HepG2 (cell line): ENCODE measurements around the gene HSPA5. TPM values are rescaled to one million over a fixed set of nuclear protein-coding genes. Genes with fewer than 3 reads are reported as not detected.

Experiments
- ARNT ChIP-seq: fragments of 450-650 bp; IDR thresholded peaks from 2 replicates; pipeline ENCODE4 v1.6.1; 2017
- ATF4 ChIP-seq, 2 experiments: fragments of 450-650 bp in 1 of 2; sonication (generic) in 1 of 2; formaldehyde crosslinking; IDR thresholded peaks; 2 replicates each; pipeline versions ENCODE4 v1.5.0 to v1.8.0; 2020 to 2022; ENCODE audit warnings: mild to moderate bottlenecking in 1 of 2, missing genetic modification reagents in 1 of 2
- ELF3 ChIP-seq: IDR thresholded peaks from 2 replicates; pipeline ENCODE4 v1.6.1; 2016; ENCODE audit warnings: missing genetic modification reagents, missing compliant biosample characterization
- FOXP1 ChIP-seq, 2 experiments: fragments of 450-650 bp in 1 of 2; IDR thresholded peaks; 2 replicates each; pipeline ENCODE4 v1.6.1; 2017 to 2018; ENCODE audit warnings: antibody characterized with exemption in 1 of 2
- HIVEP1 ChIP-seq: sonication (generic); formaldehyde crosslinking; IDR thresholded peaks from 2 replicates; pipeline ENCODE4 v1.4.0; 2020; ENCODE audit warnings: mild to moderate bottlenecking, missing genetic modification reagents
- MIER2 ChIP-seq: IDR thresholded peaks from 2 replicates; pipeline ENCODE4 v1.6.1; 2016; ENCODE audit warnings: missing biosample characterization, missing genetic modification reagents
- NR2C2 ChIP-seq: sonication (generic); formaldehyde crosslinking; IDR thresholded peaks from 2 replicates; pipeline ENCODE4 v1.4.0; 2020; ENCODE audit warnings: missing genetic modification reagents, mild to moderate bottlenecking, moderate library complexity, borderline replicate concordance
- SAP130 ChIP-seq: IDR thresholded peaks from 2 replicates; pipeline ENCODE4 v1.6.1; 2016; ENCODE audit warnings: low read depth
- STAT6 ChIP-seq: sonication (generic); formaldehyde crosslinking; IDR thresholded peaks from 2 replicates; pipeline ENCODE4 v1.4.0; 2020; ENCODE audit warnings: missing genetic modification reagents, mild to moderate bottlenecking, borderline replicate concordance
- ZC3H4 ChIP-seq: sonication (generic); formaldehyde crosslinking; IDR thresholded peaks from 2 replicates; pipeline ENCODE4 v1.4.0; 2020; ENCODE audit warnings: missing genetic modification reagents, borderline replicate concordance
- ZNF296 ChIP-seq: sonication (generic); formaldehyde crosslinking; conservative IDR thresholded peaks from 2 replicates; pipeline ENCODE4 v1.5.0; 2020; ENCODE audit warnings: mild to moderate bottlenecking, missing genetic modification reagents
- ZNF468 ChIP-seq: sonication (generic); formaldehyde crosslinking; IDR thresholded peaks from 2 replicates; pipeline ENCODE4 v1.8.0; 2022; ENCODE audit warnings: mild to moderate bottlenecking, moderate library complexity, missing genetic modification reagents
- ZNF513 ChIP-seq: sonication (generic); formaldehyde crosslinking; conservative IDR thresholded peaks from 2 replicates; pipeline ENCODE4 v1.5.0; 2020; ENCODE audit warnings: missing genetic modification reagents
- ZNF589 ChIP-seq: sonication (generic); formaldehyde crosslinking; conservative IDR thresholded peaks from 2 replicates; pipeline ENCODE4 v1.8.0; 2022; ENCODE audit warnings: mild to moderate bottlenecking, moderate library complexity, missing genetic modification reagents
- ZNF781 ChIP-seq: sonication (generic); formaldehyde crosslinking; IDR thresholded peaks from 2 replicates; pipeline ENCODE4 v1.5.1; 2020; ENCODE audit warnings: borderline replicate concordance, mild to moderate bottlenecking, missing genetic modification reagents; ENCODE audit errors: not compliant biosample characterization
- ZNF792 ChIP-seq: IDR thresholded peaks from 2 replicates; pipeline ENCODE4 v1.6.1; 2016
- polyA plus RNA-seq, 8 experiments: library from polyadenylated mRNA; depleted of rRNA in 3 of 8; stranded (reverse) in 7 of 8; unstranded in 1 of 8; fragments of >200 nt; fragmentation: Illumina TruSeq in 4 of 8; extraction: Trizol in 4 of 8; gene quantifications; 2 replicates each; pipeline versions ENCODE4 v1.2.1 to v1.2.3, GENCODE V29; 2011 to 2016; ENCODE audit warnings: low read depth in 4 of 8, missing spikeins in 1 of 8, mixed read lengths in 1 of 8; ENCODE audit not compliant: insufficient read depth in 1 of 8
- total RNA-seq, 5 experiments: library from RNA; depleted of rRNA; stranded (reverse); fragments of >200 nt; fragmentation: Illumina TruSeq; extraction: Trizol; gene quantifications; 2 replicates each; pipeline ENCODE4 v1.2.3, GENCODE V29; 2016; ENCODE audit warnings: low read depth in 1 of 5
- TF ChIP-seq, protein P1 (sequence below): sonication (generic); formaldehyde crosslinking; IDR thresholded peaks from 2 replicates; pipeline ENCODE4 v1.4.0; 2020; ENCODE audit warnings: missing genetic modification reagents
- TF ChIP-seq, protein P2 (sequence below): sonication (generic); formaldehyde crosslinking; IDR thresholded peaks from 2 replicates; pipeline ENCODE4 v1.5.0; 2020; ENCODE audit warnings: mild to moderate bottlenecking, missing genetic modification reagents, borderline replicate concordance

Gene HSPA5
- total and polyA plus RNA-seq, 2 of the 13 experiments (the other 11 are each of a cell fraction or from before 2014, with no cell fraction given) = 201 to 206 TPM

DNA sequence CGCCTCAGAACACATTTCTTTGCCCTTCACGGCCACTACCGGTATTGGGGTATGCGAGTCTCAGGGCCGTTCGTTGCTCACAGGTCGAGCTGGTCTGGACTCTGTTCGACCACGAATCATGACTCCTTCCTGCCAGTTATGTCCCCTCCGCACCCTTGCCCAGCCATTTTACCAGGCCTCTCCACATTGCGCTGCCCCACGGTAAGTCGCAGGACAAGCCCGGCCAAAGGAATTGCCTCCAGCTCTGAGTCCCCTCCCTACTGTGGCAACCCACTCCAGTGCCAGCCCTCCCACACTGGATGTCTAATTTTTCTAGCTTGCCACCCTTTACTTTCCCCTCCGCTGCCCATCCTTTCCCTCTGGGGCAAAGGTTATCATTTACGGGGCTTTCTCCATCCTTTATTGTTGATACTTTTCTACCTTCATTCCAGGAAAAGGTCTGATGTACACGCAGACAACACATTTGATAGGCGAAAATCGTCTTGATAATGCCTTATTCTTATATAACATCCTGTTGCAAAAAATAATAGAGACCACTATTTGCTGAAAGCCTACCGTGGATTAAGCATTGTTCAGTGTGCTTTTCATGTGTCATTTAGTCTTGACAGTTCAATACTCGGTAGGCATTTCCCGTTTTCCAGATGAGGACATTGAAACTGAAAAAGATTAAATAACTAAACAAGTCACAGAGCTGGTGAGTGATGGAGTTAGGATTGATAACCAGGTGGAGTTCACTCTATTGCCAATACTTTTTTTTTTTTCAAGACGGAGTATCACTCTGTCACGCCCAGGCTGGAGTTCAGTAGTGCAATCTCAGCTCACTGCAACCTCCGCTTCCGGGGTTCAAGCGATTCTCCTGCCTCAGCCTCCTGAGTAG is 958 bp upstream of the HSPA5 start (continued):
- TF ChIP-seq STAT6 = no peak
- TF ChIP-seq, protein P1, sequence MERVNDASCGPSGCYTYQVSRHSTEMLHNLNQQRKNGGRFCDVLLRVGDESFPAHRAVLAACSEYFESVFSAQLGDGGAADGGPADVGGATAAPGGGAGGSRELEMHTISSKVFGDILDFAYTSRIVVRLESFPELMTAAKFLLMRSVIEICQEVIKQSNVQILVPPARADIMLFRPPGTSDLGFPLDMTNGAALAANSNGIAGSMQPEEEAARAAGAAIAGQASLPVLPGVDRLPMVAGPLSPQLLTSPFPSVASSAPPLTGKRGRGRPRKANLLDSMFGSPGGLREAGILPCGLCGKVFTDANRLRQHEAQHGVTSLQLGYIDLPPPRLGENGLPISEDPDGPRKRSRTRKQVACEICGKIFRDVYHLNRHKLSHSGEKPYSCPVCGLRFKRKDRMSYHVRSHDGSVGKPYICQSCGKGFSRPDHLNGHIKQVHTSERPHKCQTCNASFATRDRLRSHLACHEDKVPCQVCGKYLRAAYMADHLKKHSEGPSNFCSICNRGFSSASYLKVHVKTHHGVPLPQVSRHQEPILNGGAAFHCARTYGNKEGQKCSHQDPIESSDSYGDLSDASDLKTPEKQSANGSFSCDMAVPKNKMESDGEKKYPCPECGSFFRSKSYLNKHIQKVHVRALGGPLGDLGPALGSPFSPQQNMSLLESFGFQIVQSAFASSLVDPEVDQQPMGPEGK (CRISPR knock-in tag) = no peak
- no peak; the same call in 1 of the 2 replicates for TF ChIP-seq ZC3H4 (CRISPR knock-in tag)
- no peak for TF ChIP-seq NR2C2 (CRISPR knock-in tag)
- TF ChIP-seq ZNF468 (CRISPR knock-in tag) = no peak
- TF ChIP-seq ZNF781 (CRISPR knock-in tag) = no peak
- TF ChIP-seq ELF3 (CRISPR knock-in tag) = no peak
- TF ChIP-seq SAP130 (CRISPR knock-in tag) = peak; percentile 37
- no peak for TF ChIP-seq ARNT
- 0 out of 4 replicates have a peak, but pooled peaks of 1 of the 2 experiments have one; percentile 6 for TF ChIP-seq ATF4 (CRISPR knock-in tag; IDR thresholded peaks at IDR 0.05)
- peak; percentile 45; the same call in 1 of the 2 replicates for TF ChIP-seq HIVEP1 (CRISPR knock-in tag)
- TF ChIP-seq FOXP1 (IDR thresholded peaks at IDR 0.05) = no peak
- TF ChIP-seq FOXP1 (CRISPR knock-in tag; IDR thresholded peaks at IDR 0.05) = no peak
- 0 out of 2 replicates have a peak, but pooled peaks have one; percentile 12 for TF ChIP-seq ZNF513 (CRISPR knock-in tag)
- TF ChIP-seq ZNF296 (CRISPR knock-in tag) = no peak
- no peak for TF ChIP-seq MIER2 (CRISPR knock-in tag)
- no peak for TF ChIP-seq ZNF792 (CRISPR knock-in tag)
- TF ChIP-seq, protein P2, sequence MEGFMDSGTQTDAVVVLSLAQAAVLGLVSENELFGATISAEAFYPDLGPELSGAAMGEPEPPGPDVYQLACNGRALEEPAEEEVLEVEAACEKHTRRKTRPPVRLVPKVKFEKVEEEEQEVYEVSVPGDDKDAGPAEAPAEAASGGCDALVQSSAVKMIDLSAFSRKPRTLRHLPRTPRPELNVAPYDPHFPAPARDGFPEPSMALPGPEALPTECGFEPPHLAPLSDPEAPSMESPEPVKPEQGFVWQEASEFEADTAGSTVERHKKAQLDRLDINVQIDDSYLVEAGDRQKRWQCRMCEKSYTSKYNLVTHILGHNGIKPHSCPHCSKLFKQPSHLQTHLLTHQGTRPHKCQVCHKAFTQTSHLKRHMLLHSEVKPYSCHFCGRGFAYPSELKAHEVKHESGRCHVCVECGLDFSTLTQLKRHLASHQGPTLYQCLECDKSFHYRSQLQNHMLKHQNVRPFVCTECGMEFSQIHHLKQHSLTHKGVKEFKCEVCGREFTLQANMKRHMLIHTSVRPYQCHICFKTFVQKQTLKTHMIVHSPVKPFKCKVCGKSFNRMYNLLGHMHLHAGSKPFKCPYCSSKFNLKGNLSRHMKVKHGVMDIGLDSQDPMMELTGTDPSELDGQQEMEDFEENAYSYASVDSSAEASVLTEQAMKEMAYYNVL = no peak; the same call in 1 of the 2 replicates
- TF ChIP-seq ZNF589 = no peak
